B cell (primary cell): ENCODE measurements around the gene SLC24A4. TPM values are rescaled to one million over a fixed set of nuclear protein-coding genes. Genes with fewer than 3 reads are reported as not detected.

Experiments
- ATAC-seq: fragments of 200-7000 bp; cut with Tn5 transposase; one replicate; pipeline ENCODE4 v1.10.0; 2021; ENCODE audit warnings: low read depth, mild to moderate bottlenecking, moderate number of reproducible peaks, moderate library complexity
- CTCF ChIA-PET: fragments of 350-600 bp; sonication (Branson Sonifier 250); formaldehyde crosslinking; loops from one replicate; lab custom pipeline; 2021; ENCODE audit warnings: antibody characterized with exemption, inconsistent platforms; lab: Charles Lee
- POLR2A ChIA-PET: fragments of 350-600 bp; sonication (Branson Sonifier 250); formaldehyde crosslinking; loops from one replicate; lab custom pipeline; 2021; ENCODE audit warnings: antibody characterized with exemption; lab: Charles Lee
- DNase-seq: peaks from one replicate; pipeline ENCODE4 v3.0.0; 2013
- H2AFZ ChIP-seq: 2 replicates; pipeline ENCODE4 v1.6.1; 2012; ENCODE audit warnings: mild to moderate bottlenecking, low read depth, low read length; ENCODE audit not compliant: insufficient read depth, poor library complexity, severe bottlenecking
- H3K27ac ChIP-seq, 2 donors: 1 replicate in 1 of 2; 2 replicates in 1 of 2; pipeline ENCODE4 v1.5.1; 2012 to 2013; ENCODE audit warnings: low read length in 2 of 2, mild to moderate bottlenecking in 2 of 2, moderate library complexity in 1 of 2
- H3K27me3 ChIP-seq, 4 experiments: fragments of 200-600 bp in 1 of 4; sonication (generic) in 1 of 4; replicated peaks in 1 of 4; 1 replicate in 2 of 4; 2 replicates in 2 of 4; pipeline versions ENCODE4 v1.6.1 to v1.7.0; 2013 to 2016; ENCODE audit warnings: low read length in 3 of 4, mild to moderate bottlenecking in 2 of 4, mixed read lengths in 1 of 4, moderate library complexity in 1 of 4; ENCODE audit not compliant: insufficient read depth in 4 of 4, control insufficient read depth in 3 of 4; ENCODE audit errors: control extremely low read depth in 1 of 4
- H3K36me3 ChIP-seq, 2 experiments: replicated peaks in 1 of 2; 1 replicate in 1 of 2; 2 replicates in 1 of 2; pipeline versions ENCODE4 v1.6.1 to v1.7.1; 2013; ENCODE audit warnings: low read length in 1 of 2; ENCODE audit not compliant: insufficient read depth in 2 of 2, control insufficient read depth in 1 of 2; ENCODE audit errors: control extremely low read depth in 1 of 2, extremely low read depth in 1 of 2
- H3K4me1 ChIP-seq, 2 donors: fragments of 200-600 bp in 1 of 2; sonication (generic) in 1 of 2; 1 replicate in 1 of 2; 2 replicates in 1 of 2; pipeline versions ENCODE4 v1.5.1 to v1.6.1; 2013 to 2017; ENCODE audit warnings: low read length in 2 of 2; ENCODE audit not compliant: control insufficient read depth in 2 of 2, insufficient read depth in 2 of 2
- H3K4me2 ChIP-seq: replicated peaks from 2 replicates; pipeline ENCODE3; 2012; ENCODE audit warnings: mild to moderate bottlenecking, low read depth, low read length; ENCODE audit not compliant: poor library complexity, severe bottlenecking
- H3K4me3 ChIP-seq, 5 experiments: fragments of 200-600 bp in 1 of 5; sonication (generic) in 1 of 5; 1 replicate in 3 of 5; 2 replicates in 2 of 5; pipeline versions ENCODE4 v1.5.1 to v1.7.0; 2011 to 2016; ENCODE audit warnings: low read length in 4 of 5, mild to moderate bottlenecking in 4 of 5, low read depth in 2 of 5, control low read depth in 1 of 5, moderate library complexity in 1 of 5; ENCODE audit not compliant: insufficient read depth in 1 of 5; ENCODE audit errors: control extremely low read depth in 1 of 5, extremely low read depth in 1 of 5
- H3K79me2 ChIP-seq: fragments of 200-600 bp; sonication (generic); one replicate; pipeline ENCODE4 v1.6.0; 2016; ENCODE audit warnings: low read length; ENCODE audit not compliant: control insufficient read depth, insufficient read depth
- H3K9ac ChIP-seq: fragments of 200-600 bp; sonication (generic); 2 replicates; pipeline ENCODE4 v1.6.1; 2017; ENCODE audit warnings: mild to moderate bottlenecking, low read length, moderate library complexity
- H3K9me3 ChIP-seq, 3 donors: one replicate each; pipeline versions ENCODE4 v1.6.1 to v1.7.1; 2013; ENCODE audit warnings: low read length in 2 of 3; ENCODE audit not compliant: control insufficient read depth in 2 of 3, insufficient read depth in 1 of 3; ENCODE audit errors: control extremely low read depth in 1 of 3
- H4K20me1 ChIP-seq: 2 replicates; pipeline ENCODE4 v1.6.0; 2012; ENCODE audit warnings: mild to moderate bottlenecking, low read length; ENCODE audit not compliant: insufficient read depth, control insufficient read depth, poor library complexity, severe bottlenecking
- H3K27ac Mint-ChIP-seq: one replicate; pipeline ENCODE4 v1.8.0; 2021; ENCODE audit warnings: mixed read lengths
- H3K27me3 Mint-ChIP-seq: one replicate; pipeline ENCODE4 v1.8.0; 2021; ENCODE audit warnings: mixed read lengths
- H3K4me1 Mint-ChIP-seq: one replicate; pipeline ENCODE4 v1.8.0; 2021; ENCODE audit warnings: mixed read lengths
- H3K4me3 Mint-ChIP-seq: one replicate; pipeline ENCODE4 v1.8.0; 2021; ENCODE audit warnings: mixed read lengths
- H3K9me3 Mint-ChIP-seq: one replicate; pipeline ENCODE4 v1.8.0; 2022; ENCODE audit warnings: mixed read lengths; ENCODE audit not compliant: insufficient read depth
- EZH2 ChIP-seq: IDR thresholded peaks from 2 replicates; pipeline ENCODE4 v1.6.1; 2012; ENCODE audit warnings: borderline replicate concordance, low read depth, mild to moderate bottlenecking, moderate library complexity, low read length; ENCODE audit not compliant: insufficient read depth, poor library complexity, severe bottlenecking
- WGBS: methylation state at CpG from one replicate; pipeline ENCODE4 v1.1.5; 2013; ENCODE audit warnings: missing lambda C conversion rate; ENCODE audit not compliant: insufficient coverage; 5-methylcytosine and 5-hydroxymethylcytosine counted together
- intact Hi-C: fragments of 100-400 bp; cut with micrococcal nuclease; formaldehyde crosslinking; loops from one replicate; pipeline ENCODE4 v1.10.0; 2022
- polyA plus RNA-seq: library from polyadenylated mRNA; depleted of rRNA; stranded (reverse); fragments of >200 nt; gene quantifications from 2 replicates; pipeline ENCODE4 v1.2.3, GENCODE V29; 2012
- total RNA-seq, 2 donors: library from RNA; stranded (reverse); fragments of 120-200 nt in 1 of 2; gene quantifications; 1 replicate in 1 of 2; 2 replicates in 1 of 2; pipeline versions ENCODE4 v1.2.3 to v1.2.4, GENCODE V29; 2013 to 2022
- TF ChIP-seq, protein P1 (sequence below): fragments of 200-600 bp; IDR thresholded peaks from one replicate; pipeline ENCODE4 v1.8.0; 2022; ENCODE audit warnings: antibody characterized with exemption, mild to moderate bottlenecking

SLC24A4 gene
- total and polyA plus RNA-seq, 2 donors (not counting 1 experiment from before 2014, with no cell fraction given): 0.19 TPM; not detected in 1

- Histone ChIP-seq H3K9ac (no peak overlapping the region), H3K4me3 (no peak overlapping the region), H3K36me3 (no peaks in the 10 kb centered on the region), H3K79me2 (no peaks in the 10 kb centered on the region), H3K9me3 (peaks cover 0 to 17% (median 0%) of the 10 kb centered on the region in 3 donors), H3K27ac (no peak overlapping the region), H3K27me3 (peaks cover 0 to 7% (median 0%) of the 10 kb centered on the region in 4 experiments), H4K20me1 (no peaks in the 10 kb centered on the region), H3K4me2 (no peak overlapping the region), H3K4me1 (peaks cover 24 to 30% of the 10 kb centered on the region in 2 donors), H2AFZ (no peak overlapping the region)
- H3K4me1 Mint-ChIP-seq: peaks cover 36% of the 10 kb centered on the region
- H3K27ac Mint-ChIP-seq: no peak overlapping the region
- CTCF ChIA-PET: no interaction called here
- H3K4me3 Mint-ChIP-seq: no peak overlapping the region
- ATAC-seq: no peak
- TF ChIP-seq, protein P1, sequence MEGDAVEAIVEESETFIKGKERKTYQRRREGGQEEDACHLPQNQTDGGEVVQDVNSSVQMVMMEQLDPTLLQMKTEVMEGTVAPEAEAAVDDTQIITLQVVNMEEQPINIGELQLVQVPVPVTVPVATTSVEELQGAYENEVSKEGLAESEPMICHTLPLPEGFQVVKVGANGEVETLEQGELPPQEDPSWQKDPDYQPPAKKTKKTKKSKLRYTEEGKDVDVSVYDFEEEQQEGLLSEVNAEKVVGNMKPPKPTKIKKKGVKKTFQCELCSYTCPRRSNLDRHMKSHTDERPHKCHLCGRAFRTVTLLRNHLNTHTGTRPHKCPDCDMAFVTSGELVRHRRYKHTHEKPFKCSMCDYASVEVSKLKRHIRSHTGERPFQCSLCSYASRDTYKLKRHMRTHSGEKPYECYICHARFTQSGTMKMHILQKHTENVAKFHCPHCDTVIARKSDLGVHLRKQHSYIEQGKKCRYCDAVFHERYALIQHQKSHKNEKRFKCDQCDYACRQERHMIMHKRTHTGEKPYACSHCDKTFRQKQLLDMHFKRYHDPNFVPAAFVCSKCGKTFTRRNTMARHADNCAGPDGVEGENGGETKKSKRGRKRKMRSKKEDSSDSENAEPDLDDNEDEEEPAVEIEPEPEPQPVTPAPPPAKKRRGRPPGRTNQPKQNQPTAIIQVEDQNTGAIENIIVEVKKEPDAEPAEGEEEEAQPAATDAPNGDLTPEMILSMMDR: no peak
- TF ChIP-seq EZH2: no peak
- H3K27me3 Mint-ChIP-seq: peaks cover 4% of the 10 kb centered on the region
- 83% methylated on average over 8 of the region's 8 CpGs for WGBS
- H3K9me3 Mint-ChIP-seq: no peaks in the 10 kb centered on the region
- intact Hi-C loops: no loop called here
- POLR2A ChIA-PET: no interaction called here
- no peak for DNase-seq
Measured at GRCh38 chr14:92443741-92444140, 120.8 kb downstream of the SLC24A4 start.

DNA sequence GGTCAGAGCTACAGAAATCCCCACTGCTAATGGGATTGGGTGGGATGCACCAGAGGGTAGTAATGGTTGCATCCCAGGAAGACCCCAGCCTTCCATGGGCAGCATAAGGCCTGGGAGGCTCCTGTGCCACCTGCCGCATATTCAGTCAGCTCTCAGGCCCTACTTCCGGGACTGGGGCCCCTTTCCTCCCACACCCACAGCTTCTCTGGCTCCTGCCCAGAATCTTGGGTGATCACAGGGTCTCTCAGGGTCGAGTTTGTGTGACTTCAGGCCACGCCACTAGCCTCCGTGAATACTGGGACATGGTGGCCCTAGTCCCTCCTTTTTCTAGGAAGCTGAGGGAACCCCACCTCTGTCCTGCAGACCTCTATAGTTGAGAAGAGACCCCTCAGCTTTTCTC is 123.8 kb downstream of the SLC24A4 start:
- Mint-ChIP-seq H3K4me3 (no peak overlapping the region), H3K27me3 (no peaks in the 10 kb centered on the region), H3K4me1 (peaks cover 12% of the 10 kb centered on the region), H3K9me3 (no peaks in the 10 kb centered on the region), H3K27ac (no peak overlapping the region)
- no peaks in the 10 kb centered on the region for H4K20me1 ChIP-seq
- no peak overlapping the region for H3K9ac ChIP-seq
- no peak overlapping the region for H3K4me2 ChIP-seq
- WGBS: 26% methylated on average over 4 of the region's 5 CpGs
- ChIA-PET CTCF (interaction anchor here (0.5 kb wide), 1 partner anchor 267 kb away, joined by 4 read pairs; no protein-coding TSS in a partner anchor), POLR2A (no interaction called here)
- no peaks in the 10 kb centered on the region for H3K79me2 ChIP-seq
- no peaks in the 10 kb centered on the region for H3K36me3 ChIP-seq
- no peak overlapping the region for H3K27ac ChIP-seq
- TF ChIP-seq, protein P1: no peak
- no peak for TF ChIP-seq EZH2
- no peak overlapping the region for H2AFZ ChIP-seq
- DNase-seq: no peak
- ATAC-seq: no peak
- H3K4me3 ChIP-seq: no peak overlapping the region
- peaks cover 10 to 11% of the 10 kb centered on the region in 2 donors for H3K4me1 ChIP-seq
- H3K9me3 ChIP-seq: peaks cover 0 to 8% (median 0%) of the 10 kb centered on the region in 3 donors
- intact Hi-C loops: no loop called here
- peaks cover 0 to 3% (median 0%) of the 10 kb centered on the region in 4 experiments for H3K27me3 ChIP-seq
